Heart left ventricle (tissue), 16 donors: Measurements from ENCODE around the gene CDK5RAP2. TPM values are rescaled to one million over a fixed set of nuclear protein-coding genes. Genes with fewer than 3 reads are reported as not detected.
A peak's percentile ranks its signal among the peaks of the same experiment; 100 is the strongest.

ENCODE experiments used
- ATAC-seq, 4 donors: fragments of 200-7000 bp; cut with Tn5 transposase; one replicate each; pipeline ENCODE4 v1.9.1; 2020 to 2022; ENCODE audit warnings: moderate library complexity in 4 of 4, mild to moderate bottlenecking in 3 of 4, moderate number of reproducible peaks in 1 of 4
- DNase-seq, 5 donors: peaks; one replicate each; pipeline ENCODE4 v3.0.0-alpha.2; 2020
- H3K27ac ChIP-seq, 12 donors: fragments of 200-600 bp; sonication (generic) in 4 of 12; one replicate each; pipeline versions ENCODE4 v1.5.0 to v1.8.0; 2016 to 2022; ENCODE audit warnings: mild to moderate bottlenecking in 2 of 12
- H3K27me3 ChIP-seq, 9 donors: fragments of 200-600 bp; sonication (generic) in 2 of 9; one replicate each; pipeline versions ENCODE4 v1.5.1 to v1.8.0; 2016 to 2022; ENCODE audit warnings: mild to moderate bottlenecking in 3 of 9
- H3K36me3 ChIP-seq, 9 donors: fragments of 200-600 bp; sonication (generic) in 2 of 9; one replicate each; pipeline versions ENCODE4 v1.5.0 to v1.8.0; 2018 to 2022; ENCODE audit warnings: mild to moderate bottlenecking in 2 of 9
- H3K4me1 ChIP-seq, 12 donors: fragments of 200-600 bp; sonication (generic) in 4 of 12; one replicate each; pipeline versions ENCODE4 v1.5.0 to v1.8.0; 2016 to 2022; ENCODE audit warnings: mild to moderate bottlenecking in 3 of 12
- H3K4me3 ChIP-seq, 12 donors: fragments of 200-600 bp; sonication (generic) in 4 of 12; one replicate each; pipeline versions ENCODE4 v1.5.0 to v1.8.0; 2017 to 2022; ENCODE audit warnings: mild to moderate bottlenecking in 9 of 12, moderate library complexity in 4 of 12
- H3K9me3 ChIP-seq, 12 donors: fragments of 200-600 bp; sonication (generic) in 4 of 12; one replicate each; pipeline versions ENCODE4 v1.5.0 to v1.8.0; 2016 to 2022; ENCODE audit warnings: mild to moderate bottlenecking in 1 of 12
- CTCF ChIP-seq, 12 donors: fragments of 200-600 bp; sonication (generic) in 4 of 12; IDR thresholded peaks; one replicate each; pipeline versions ENCODE4 v1.5.0 to v1.8.0; 2018 to 2022; ENCODE audit warnings: antibody characterized with exemption in 12 of 12, mild to moderate bottlenecking in 5 of 12
- POLR2A ChIP-seq, 2 donors: fragments of 450-650 bp; IDR thresholded peaks; one replicate each; pipeline ENCODE4 v1.6.1; 2017; ENCODE audit warnings: antibody characterized with exemption in 2 of 2, mild to moderate bottlenecking in 2 of 2, moderate library complexity in 2 of 2
- WGBS, 4 donors: extraction: QIAGEN DNeasy Blood & Tissue Kit in 2 of 4; methylation state at CpG; one replicate each; pipeline versions ENCODE4 v1.1.5 to v1.1.7; 2013 to 2018; 5-methylcytosine and 5-hydroxymethylcytosine counted together
- intact Hi-C, 10 donors: fragments of 100-400 bp; cut with DNase I; formaldehyde crosslinking; loops; one replicate each; pipeline versions ENCODE4 v1.11.1 to v1.14.2; 2022
- polyA plus RNA-seq, 2 donors: library from polyadenylated mRNA; stranded (reverse); fragments of 200-250 nt; gene quantifications; one replicate each; pipeline ENCODE4 v1.2.3, GENCODE V29; 2013
- total RNA-seq, 9 donors: library from RNA; depleted of rRNA in 2 of 9; stranded (reverse); fragments of >200 nt in 2 of 9; fragmentation: NEBNext Ultra II Directional in 3 of 9; extraction: Animal tissue kit (Norgen Biotek cat#: 25700) in 3 of 9; gene quantifications; one replicate each; pipeline versions ENCODE4 v1.1.0 to v1.2.4, GENCODE V29; 2016 to 2023
- donor health status: ischemic (EF 13 %, LVEDD 7.1; RV severe dilation, severe dysfunction).
- donor health status: healthy with polysubstance abuse.
- donor health status: DM: no; HTN: yes; CAD: no.
- donor health status: DM: no; HTN: no; CAD: no.
- donor health status: ischemic (EF 25% LVEDD 6.9; RV normal size, moderate dysfunction).
- donor health status: ischemic (EF 25% LVEDD 5.7; RV mildly dilated, moderate dysfunction).
- donor health status: healthy.
- donor health status: DM: yes; HTN: yes; CAD: no.
- donor health status: ischemic (EF 35%, LVEDD 5.7; RV mildly dilated, moderate dysfunction).
- donor health status: nonischemic (EF 11% LVEDD 7.7; RV severe dilation, severe dysfunction).
- donor health status: DM: yes; HTN: yes; CAD: no.
- donor health status: PGD.
- donor health status: ischemic (EF 29% LVEDD 5.4; RV normal size, mild dysfunction).
- donor health status: nonischemic (EF 23%, LVEDD 6.1; RV moderate dilation, normal function).

Gene CDK5RAP2
- total and polyA plus RNA-seq, 11 donors = 26.1 to 114 (median 53.1) TPM

- TF ChIP-seq POLR2A (IDR thresholded peaks at IDR 0.05) (no peak), CTCF (IDR thresholded peaks at IDR 0.05) (no peak)
- H3K4me3 ChIP-seq = no peak overlapping the region
- H3K4me1 ChIP-seq = peaks cover 0 to 24% (median 5%) of the 10 kb centered on the region in 12 donors
- peaks cover 0 to 70% (median 36%) of the 10 kb centered on the region in 9 donors for H3K36me3 ChIP-seq
- DNase-seq (no peak), ATAC-seq (no peak)
- intact Hi-C loops = no loop called here
- H3K27me3 ChIP-seq = no peaks in the 10 kb centered on the region
- no peak overlapping the region for H3K27ac ChIP-seq
- WGBS, 4 donors = 85 to 89% (median 86%) methylated on average over 6 of the region's 6 CpGs
- H3K9me3 ChIP-seq = no peaks in the 10 kb centered on the region
These were observed 93.1 kb downstream of the CDK5RAP2 start for GRCh38 chr9:120486835-120487234.

DNA sequence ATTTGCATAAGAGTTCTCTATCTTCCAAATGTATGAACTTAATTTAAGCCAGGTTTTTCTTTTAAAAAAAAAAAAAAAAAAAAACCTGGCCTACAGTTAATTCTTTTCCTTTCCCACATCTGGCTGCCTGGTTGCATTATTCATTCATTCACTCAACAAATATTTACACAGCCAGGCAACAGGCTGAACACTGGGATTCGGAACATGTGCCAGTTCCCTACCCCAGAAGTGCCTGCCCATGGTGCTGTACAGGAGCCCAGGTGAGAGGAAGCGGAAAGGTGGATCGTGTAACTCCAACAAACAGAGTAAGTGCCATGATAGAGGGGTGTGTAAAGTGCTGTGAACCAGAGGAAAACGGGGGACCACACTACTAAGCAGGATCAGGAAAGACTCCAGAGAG, 93.6 kb downstream of the CDK5RAP2 start:
- intact Hi-C loops = no loop called here
- no peak for DNase-seq
- Histone ChIP-seq H3K27me3 (no peaks in the 10 kb centered on the region), H3K4me3 (no peak overlapping the region), H3K27ac (no peak overlapping the region), H3K9me3 (no peaks in the 10 kb centered on the region), H3K4me1 (peaks cover 0 to 29% (median 5%) of the 10 kb centered on the region in 12 donors), H3K36me3 (peaks cover 0 to 70% (median 36%) of the 10 kb centered on the region in 9 donors)
- WGBS, 4 donors = 73 to 89% (median 87%) methylated on average over 4 of the region's 4 CpGs
- peak in 1 of 4 donors; percentile 35 for ATAC-seq
- TF ChIP-seq POLR2A (IDR thresholded peaks at IDR 0.05) = no peak
- no peak for TF ChIP-seq CTCF (IDR thresholded peaks at IDR 0.05)

DNA sequence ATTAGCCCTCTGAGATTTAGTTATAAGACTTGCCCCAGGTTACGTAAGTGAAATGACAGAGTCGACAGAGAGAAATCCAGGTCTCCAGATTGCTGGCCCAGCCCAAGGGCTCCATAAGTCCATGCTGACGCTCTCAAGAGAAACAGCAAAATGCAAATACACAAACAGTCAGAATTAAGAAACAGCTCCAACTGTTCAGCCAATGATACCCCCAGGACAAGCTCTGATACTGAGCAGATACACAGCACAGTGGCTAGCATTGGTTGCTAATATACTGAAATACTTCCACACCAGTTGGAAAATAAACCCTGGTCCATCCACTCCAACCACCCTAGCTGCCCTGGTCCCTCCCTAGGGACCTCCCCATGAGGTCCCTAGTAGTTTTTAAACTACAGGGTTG, 94.2 kb downstream of the CDK5RAP2 start:
- H3K27ac ChIP-seq = no peak overlapping the region
- no peaks in the 10 kb centered on the region for H3K27me3 ChIP-seq
- H3K9me3 ChIP-seq = no peaks in the 10 kb centered on the region
- H3K4me1 ChIP-seq = peaks cover 0 to 34% (median 5%) of the 10 kb centered on the region in 12 donors
- H3K4me3 ChIP-seq = no peak overlapping the region
- DNase-seq (no peak), ATAC-seq (no peak)
- WGBS, 4 donors = 92 to 98% (median 95%) methylated on average over 3 of the region's 3 CpGs
- intact Hi-C loops = no loop called here
- TF ChIP-seq CTCF (IDR thresholded peaks at IDR 0.05) (no peak), POLR2A (IDR thresholded peaks at IDR 0.05) (no peak)
- H3K36me3 ChIP-seq = peaks cover 0 to 66% (median 33%) of the 10 kb centered on the region in 9 donors

- peaks cover 0 to 56% (median 22%) of the 10 kb centered on the region in 9 donors for H3K36me3 ChIP-seq
- DNase-seq = no peak
- H3K9me3 ChIP-seq = no peaks in the 10 kb centered on the region
- TF ChIP-seq CTCF (IDR thresholded peaks at IDR 0.05) (no peak), POLR2A (IDR thresholded peaks at IDR 0.05) (no peak)
- no peaks in the 10 kb centered on the region for H3K27me3 ChIP-seq
- no peak overlapping the region for H3K4me3 ChIP-seq
- H3K27ac ChIP-seq = no peak overlapping the region
- 92 to 96% (median 94%) methylated on average over 5 of the region's 5 CpGs for WGBS, 4 donors
- H3K4me1 ChIP-seq = peaks cover 0 to 38% (median 9%) of the 10 kb centered on the region in 12 donors
- ATAC-seq = no peak
- intact Hi-C loops = no loop called here
These were observed 95.8 kb downstream of the CDK5RAP2 start for GRCh38 chr9:120484162-120484561.
